Glutamatergic neuron (in vitro differentiated cells): ENCODE measurements around the gene MARS1. TPM values are rescaled to one million over a fixed set of nuclear protein-coding genes. Genes with fewer than 3 reads are reported as not detected.

Source experiments
- DNase-seq: peaks from one replicate; pipeline ENCODE4 v3.0.0; 2022
- H3K27ac Mint-ChIP-seq: one replicate; pipeline ENCODE4 v1.8.0; 2020; ENCODE audit warnings: mild to moderate bottlenecking, mixed read lengths, inconsistent platforms; ENCODE audit not compliant: unreplicated experiment
- H3K27me3 Mint-ChIP-seq: one replicate; pipeline ENCODE4 v1.8.0; 2020; ENCODE audit warnings: mild to moderate bottlenecking, moderate library complexity, mixed read lengths, inconsistent platforms; ENCODE audit not compliant: unreplicated experiment
- H3K36me3 Mint-ChIP-seq: one replicate; pipeline ENCODE4 v1.8.0; 2020; ENCODE audit warnings: mild to moderate bottlenecking, mixed read lengths, inconsistent platforms; ENCODE audit not compliant: unreplicated experiment
- H3K4me1 Mint-ChIP-seq: one replicate; pipeline ENCODE4 v1.8.0; 2020; ENCODE audit warnings: mild to moderate bottlenecking, low read depth, mixed read lengths, inconsistent platforms; ENCODE audit not compliant: unreplicated experiment
- H3K4me3 Mint-ChIP-seq: one replicate; pipeline ENCODE4 v1.8.0; 2020; ENCODE audit warnings: mild to moderate bottlenecking, mixed read lengths, inconsistent platforms; ENCODE audit not compliant: unreplicated experiment
- H3K9me3 Mint-ChIP-seq: one replicate; pipeline ENCODE4 v1.8.0; 2020; ENCODE audit warnings: mild to moderate bottlenecking, moderate library complexity, mixed read lengths, inconsistent platforms; ENCODE audit not compliant: unreplicated experiment
- CTCF ChIP-seq: fragments of 200-600 bp; sonication (generic); IDR thresholded peaks from one replicate; pipeline ENCODE4 v1.5.0; 2021; ENCODE audit not compliant: partially characterized antibody, unreplicated experiment
- total RNA-seq: library from RNA; stranded (reverse); fragmentation: NEBNext Ultra II Directional; extraction: Animal tissue kit (Norgen Biotek cat#: 25700); gene quantifications from one replicate; pipeline ENCODE4 v1.2.1, GENCODE V29; 2021; ENCODE audit not compliant: unreplicated experiment

Gene MARS1
- total RNA-seq, 1 donor from 2014 or later, result 870 TPM

- no peak for TF ChIP-seq CTCF
- Mint-ChIP-seq H3K4me3 (peak overlapping the region; percentile 95), H3K4me1 (peaks cover 20% of the 10 kb centered on the region), H3K9me3 (peaks cover 38% of the 10 kb centered on the region), H3K27ac (peak overlapping the region; percentile 91), H3K27me3 (peaks cover 25% of the 10 kb centered on the region), H3K36me3 (peaks cover 7% of the 10 kb centered on the region)
- no peak for DNase-seq
Measured at GRCh38 chr12:57518176-57518919, 30.5 kb downstream of the MARS1 start.

DNA sequence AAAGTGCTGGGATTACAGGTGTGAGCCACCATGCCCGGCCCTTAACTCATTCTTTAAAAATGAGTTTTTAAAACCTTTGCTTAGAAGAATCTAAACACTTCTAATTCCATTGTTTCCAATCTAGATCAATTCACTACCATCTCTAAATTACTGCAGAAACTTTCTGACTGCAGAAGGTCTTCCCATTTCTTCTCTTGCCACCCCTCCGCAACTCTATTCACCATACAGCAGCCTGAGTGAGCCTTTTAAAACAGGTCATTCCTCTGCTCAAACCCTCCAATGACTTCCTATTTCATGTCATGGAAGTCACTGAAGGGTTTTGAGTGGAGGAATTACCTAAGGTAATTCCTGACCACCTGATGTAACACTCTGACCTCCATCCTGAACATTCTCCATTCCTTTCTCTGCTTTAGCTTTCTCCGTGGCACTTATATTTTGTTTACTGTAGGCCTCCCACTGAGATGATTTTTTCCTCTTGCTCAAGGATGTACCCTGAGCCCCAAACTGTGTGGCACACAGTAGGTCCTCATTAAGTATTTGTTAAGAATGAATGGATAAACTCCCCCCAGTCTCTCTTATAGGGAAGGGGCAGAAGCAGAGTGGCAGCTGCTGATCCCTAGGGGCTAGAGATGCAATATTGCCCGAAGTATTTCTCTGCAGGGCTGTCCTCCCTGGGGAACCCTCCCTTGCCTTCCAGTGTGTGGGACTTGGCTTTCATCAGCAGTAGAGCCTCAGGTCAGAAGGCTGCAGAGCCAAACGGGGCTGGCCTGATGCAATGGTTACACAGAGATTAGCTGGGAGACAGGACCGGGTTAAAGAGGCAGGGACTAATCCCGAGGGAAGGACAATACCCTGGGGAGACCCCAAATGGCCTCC lies 31.3 kb downstream of the MARS1 start:
- H3K4me1 Mint-ChIP-seq, result peaks cover 24% of the 10 kb centered on the region
- DNase-seq, result peak; percentile 78
- TF ChIP-seq CTCF, result no peak

DNA sequence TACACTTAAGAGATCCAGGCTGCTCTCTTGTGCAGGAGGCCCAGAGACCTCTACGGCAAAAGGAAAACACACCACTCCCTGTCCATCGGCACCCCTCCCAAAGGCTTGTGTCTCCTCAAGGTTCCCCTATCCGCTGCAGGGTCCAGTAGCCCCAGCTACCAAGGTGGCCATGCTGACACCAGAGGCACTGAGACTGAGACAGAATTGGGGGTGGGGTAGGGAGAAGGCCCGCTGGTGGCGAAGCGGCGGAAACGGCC lies 31.9 kb downstream of the MARS1 start:
- Mint-ChIP-seq H3K9me3 (peaks cover 43% of the 10 kb centered on the region), H3K4me1 (peaks cover 30% of the 10 kb centered on the region), H3K36me3 (peaks cover 7% of the 10 kb centered on the region), H3K4me3 (peak overlapping the region; percentile 95), H3K27me3 (peaks cover 34% of the 10 kb centered on the region), H3K27ac (peak overlapping the region; percentile 91)
- no peak for DNase-seq
- TF ChIP-seq CTCF, result no peak

More for the DNA sequence above, 31.3 kb downstream of the MARS1 start:
- H3K4me3 Mint-ChIP-seq, result peak overlapping the region; percentile 95
- peaks cover 43% of the 10 kb centered on the region for H3K9me3 Mint-ChIP-seq
- peaks cover 30% of the 10 kb centered on the region for H3K27me3 Mint-ChIP-seq
- peaks cover 7% of the 10 kb centered on the region for H3K36me3 Mint-ChIP-seq
- peak overlapping the region; percentile 91 for H3K27ac Mint-ChIP-seq

- DNase-seq, result peak; percentile 100
- peak within 1 kb of the TSS; percentile 95 for H3K4me3 Mint-ChIP-seq
- H3K9me3 Mint-ChIP-seq, result peaks cover 45% of the 10 kb centered on the region
- H3K4me1 Mint-ChIP-seq, result peaks cover 34% of the 10 kb centered on the region
- no peak for TF ChIP-seq CTCF
- H3K27me3 Mint-ChIP-seq, result peaks cover 38% of the 10 kb centered on the region
- peaks cover 7% of the 10 kb centered on the region for H3K36me3 Mint-ChIP-seq
- H3K27ac Mint-ChIP-seq, result peak within 1 kb of the TSS; percentile 99
Measured at GRCh38 chr12:57520053-57520818, 32.4 kb downstream of the MARS1 start, which contains the start of gene DDIT3. Gene DDIT3, minus strand, starts transcription at chr12:57520514. Its CDS starts 3,108 bp downstream, at chr12:57517406.
